Fibroblast of skin of scalp (primary cell): ENCODE data around the gene MARCHF3.
"Not testable (repeated sequence)": the region's sequence is repeated elsewhere in the genome, so short reads cannot be mapped to it uniquely, and the experiment has no call there.

ENCODE experiments used
- DNase-seq: peaks from one replicate; pipeline ENCODE4 v3.0.0-alpha.2; 2013

The MARCHF3 gene

GRCh38 chr5:126845470-126846070, 184.8 kb downstream of the MARCHF3 start:
- DNase-seq, result not testable (repeated sequence)

GRCh38 chr5:126843375-126843774, 187.0 kb downstream of the MARCHF3 start:
- not testable (repeated sequence) for DNase-seq

- not testable (repeated sequence) for DNase-seq
Measured at GRCh38 chr5:126839407-126839806, 191.0 kb downstream of the MARCHF3 start.

GRCh38 chr5:126837906-126838539, 192.3 kb downstream of the MARCHF3 start:
- DNase-seq, result no peak

GRCh38 chr5:126837242-126837641, 193.1 kb downstream of the MARCHF3 start:
- no peak for DNase-seq

- DNase-seq, result no peak
Measured at GRCh38 chr5:126836778-126837177, 193.6 kb downstream of the MARCHF3 start.

GRCh38 chr5:126831156-126831555, 199.2 kb downstream of the MARCHF3 start:
- DNase-seq, result no peak

GRCh38 chr5:126830061-126830460, 200.3 kb downstream of the MARCHF3 start:
- no peak for DNase-seq

GRCh38 chr5:126829098-126829497, 201.3 kb downstream of the MARCHF3 start:
- no peak for DNase-seq

- DNase-seq, result no peak
Measured at GRCh38 chr5:126826619-126827215, 203.6 kb downstream of the MARCHF3 start.

GRCh38 chr5:126819253-126819652, 211.1 kb downstream of the MARCHF3 start:
- no peak for DNase-seq

GRCh38 chr5:126818736-126819135, 211.6 kb downstream of the MARCHF3 start:
- DNase-seq, result peak; percentile 13
